Measurements from ENCODE around the gene LHB. TPM values are rescaled to one million over a fixed set of nuclear protein-coding genes. Genes with fewer than 3 reads are reported as not detected.

Gene LHB
- total RNA-seq, 2 experiments from 2014 or later = 1.1 TPM; not detected in 1

DNA sequence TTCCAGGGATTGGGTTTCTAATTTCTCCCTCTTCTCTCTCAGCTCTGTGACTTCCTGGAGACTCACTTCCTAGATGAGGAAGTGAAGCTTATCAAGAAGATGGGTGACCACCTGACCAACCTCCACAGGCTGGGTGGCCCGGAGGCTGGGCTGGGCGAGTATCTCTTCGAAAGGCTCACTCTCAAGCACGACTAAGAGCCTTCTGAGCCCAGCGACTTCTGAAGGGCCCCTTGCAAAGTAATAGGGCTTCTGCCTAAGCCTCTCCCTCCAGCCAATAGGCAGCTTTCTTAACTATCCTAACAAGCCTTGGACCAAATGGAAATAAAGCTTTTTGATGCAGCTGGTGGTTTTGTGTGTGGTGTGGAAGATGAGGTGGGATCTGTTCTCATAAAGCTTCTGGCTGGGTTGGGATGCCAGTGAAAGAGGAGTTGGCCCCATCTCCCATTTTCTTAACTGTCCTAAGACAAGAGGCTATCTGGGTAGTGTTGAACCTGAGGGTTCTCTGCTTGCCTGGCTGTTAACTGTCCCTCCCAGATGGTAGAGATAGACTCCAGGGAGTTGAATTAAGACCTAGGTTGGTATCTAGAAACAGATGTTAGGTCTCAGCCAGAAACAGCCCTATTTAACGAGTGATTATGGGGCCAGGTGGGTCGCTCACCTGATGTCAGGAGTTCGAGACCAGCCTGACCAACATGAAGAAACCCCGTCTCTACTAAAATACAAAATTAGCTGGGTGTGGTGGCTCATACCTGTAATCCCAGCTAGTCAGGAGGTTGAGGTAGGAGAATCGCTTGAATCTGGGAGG, 50.1 kb downstream of the LHB start:
- Histone ChIP-seq H3K4me1 (ENCODE audit: insufficient read depth, low read length, poor library complexity, severe bottlenecking) (peaks cover 71% of the 10 kb centered on the region), H3K9me2 (ENCODE audit: insufficient read depth, low read length) (no peaks in the 10 kb centered on the region), H3K79me2 (ENCODE audit: insufficient read depth, low read depth, low read length) (peaks cover 17% of the 10 kb centered on the region; the same call in 1 of the 2 replicates), H4K20me1 (ENCODE audit: insufficient read depth, low read length) (no peaks in the 10 kb centered on the region), H3K9me3 (ENCODE audit: low read length) (no peaks in the 10 kb centered on the region), H3K4me3 (ENCODE audit: low read depth, low read length, poor library complexity, severe bottlenecking) (peak overlapping the region; percentile 73), H2AFZ (ENCODE audit: low read length) (no peak overlapping the region), H3K36me3 (ENCODE audit: insufficient read depth, low read length) (peaks cover 44% of the 10 kb centered on the region), H3K27ac (ENCODE audit: low read depth, low read length, poor library complexity, severe bottlenecking) (peak overlapping the region; percentile 52), H3K4me2 (ENCODE audit: low read length) (peak overlapping the region; percentile 99)
- ChIA-PET POLR2A (interaction anchor here (0.6 to 1.0 kb wide), 5 partner anchors 12 to 138 kb away, joined by 3 read pairs; partner anchors contain the start of gene BAX), CTCF (ENCODE audit: unreplicated experiment) (interaction anchor here (1.0 to 1.3 kb wide), 2 partner anchors 13 to 27 kb away, joined by 3 to 4 read pairs; partner anchors contain the start of genes GYS1 and RUVBL2)
- DNase-seq (ENCODE audit: low spot score) = no peak
- no TSS peak for BruUV-seq (replicated peaks)
- intact Hi-C loops (cut with micrococcal nuclease; ENCODE audit: unreplicated experiment) = no loop called here
- TF ChIP-seq, protein P1, sequence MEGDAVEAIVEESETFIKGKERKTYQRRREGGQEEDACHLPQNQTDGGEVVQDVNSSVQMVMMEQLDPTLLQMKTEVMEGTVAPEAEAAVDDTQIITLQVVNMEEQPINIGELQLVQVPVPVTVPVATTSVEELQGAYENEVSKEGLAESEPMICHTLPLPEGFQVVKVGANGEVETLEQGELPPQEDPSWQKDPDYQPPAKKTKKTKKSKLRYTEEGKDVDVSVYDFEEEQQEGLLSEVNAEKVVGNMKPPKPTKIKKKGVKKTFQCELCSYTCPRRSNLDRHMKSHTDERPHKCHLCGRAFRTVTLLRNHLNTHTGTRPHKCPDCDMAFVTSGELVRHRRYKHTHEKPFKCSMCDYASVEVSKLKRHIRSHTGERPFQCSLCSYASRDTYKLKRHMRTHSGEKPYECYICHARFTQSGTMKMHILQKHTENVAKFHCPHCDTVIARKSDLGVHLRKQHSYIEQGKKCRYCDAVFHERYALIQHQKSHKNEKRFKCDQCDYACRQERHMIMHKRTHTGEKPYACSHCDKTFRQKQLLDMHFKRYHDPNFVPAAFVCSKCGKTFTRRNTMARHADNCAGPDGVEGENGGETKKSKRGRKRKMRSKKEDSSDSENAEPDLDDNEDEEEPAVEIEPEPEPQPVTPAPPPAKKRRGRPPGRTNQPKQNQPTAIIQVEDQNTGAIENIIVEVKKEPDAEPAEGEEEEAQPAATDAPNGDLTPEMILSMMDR (conservative IDR thresholded peaks at IDR 0.05; ENCODE audit: low read length) = no peak
- TF ChIP-seq EZH2phosphoT487 (IDR thresholded peaks at IDR 0.05; ENCODE audit: borderline replicate concordance, low read depth, low read length) = no peak

Small RNA genes within 50 kb of the gene (microRNA-seq; reads per million reads assigned to microRNA genes)
- not detected for gene MIR6798 (ENCODE audit: borderline replicate concordance)

Small RNA genes within 50 kb of the gene (small RNA-seq; reads per million reads assigned to genes)
- gene MIR6798 = not detected

Other genes with a start within 250 kb of the LHB start
- gene BCAT2, start 206.1 kb downstream of the LHB start, total RNA-seq (2014; rRNA removed; shearing (Covaris generic)) = 44.5 and 47.2 TPM in 2 replicates
- gene BCAT2, start 206.1 kb downstream of the LHB start, total RNA-seq (2022) = 35.9 and 53.0 TPM in 2 replicates
- gene HSD17B14, start 180.6 kb downstream of the LHB start, total RNA-seq (2014; rRNA removed; shearing (Covaris generic)) = 4.5 and 4.9 TPM in 2 replicates
- 1.8 and 3.2 TPM in 2 replicates for gene HSD17B14, start 180.6 kb downstream of the LHB start, total RNA-seq (2022)
- 4.7 and 8.4 TPM in 2 replicates for gene PLEKHA4, start 148.5 kb downstream of the LHB start, total RNA-seq (2014; rRNA removed; shearing (Covaris generic))
- 8.1 and 8.8 TPM in 2 replicates for gene PLEKHA4, start 148.5 kb downstream of the LHB start, total RNA-seq (2022)
- 31.5 and 31.7 TPM in 2 replicates for gene PPP1R15A, start 144.7 kb downstream of the LHB start, total RNA-seq (2014; rRNA removed; shearing (Covaris generic))
- 23.4 and 23.8 TPM in 2 replicates for gene PPP1R15A, start 144.7 kb downstream of the LHB start, total RNA-seq (2022)
- gene TULP2, start 118.3 kb downstream of the LHB start, total RNA-seq (2014; rRNA removed; shearing (Covaris generic)) = 0.47 TPM in 1 of 2 replicates, not detected in the other
- gene TULP2, start 118.3 kb downstream of the LHB start, total RNA-seq (2022) = 1.6 and 2.9 TPM in 2 replicates
- 72.6 and 88.7 TPM in 2 replicates for gene NUCB1, start 116.8 kb downstream of the LHB start, total RNA-seq (2014; rRNA removed; shearing (Covaris generic))
- gene NUCB1, start 116.8 kb downstream of the LHB start, total RNA-seq (2022) = 73.6 and 85.3 TPM in 2 replicates
- gene DHDH, start 83.4 kb downstream of the LHB start, total RNA-seq (2014; rRNA removed; shearing (Covaris generic)) = not detected in 2 replicates
- gene DHDH, start 83.4 kb downstream of the LHB start, total RNA-seq (2022) = 0.53 TPM in 1 of 2 replicates, not detected in the other
- 94.9 and 95.2 TPM in 2 replicates for gene BAX, start 62.2 kb downstream of the LHB start, total RNA-seq (2014; rRNA removed; shearing (Covaris generic))
- 83.9 and 93.7 TPM in 2 replicates for gene BAX, start 62.2 kb downstream of the LHB start, total RNA-seq (2022)
- gene FTL, start 51.8 kb downstream of the LHB start, total RNA-seq (2014; rRNA removed; shearing (Covaris generic)) = 562 and 602 TPM in 2 replicates
- gene FTL, start 51.8 kb downstream of the LHB start, total RNA-seq (2022) = 438 and 467 TPM in 2 replicates
- gene GYS1, start 23.8 kb downstream of the LHB start, total RNA-seq (2014; rRNA removed; shearing (Covaris generic)) = 12.5 and 20.0 TPM in 2 replicates
- gene GYS1, start 23.8 kb downstream of the LHB start, total RNA-seq (2022) = 28.9 and 29.9 TPM in 2 replicates
- 265 and 272 TPM in 2 replicates for gene RUVBL2, start 23.2 kb downstream of the LHB start, total RNA-seq (2014; rRNA removed; shearing (Covaris generic))
- gene RUVBL2, start 23.2 kb downstream of the LHB start, total RNA-seq (2022) = 125 and 146 TPM in 2 replicates
- gene CGB3, start 7.2 kb upstream of the LHB start, total RNA-seq (2014; rRNA removed; shearing (Covaris generic)) = not detected in 2 replicates
- not detected in 2 replicates for gene CGB3, start 7.2 kb upstream of the LHB start, total RNA-seq (2022)
- not detected in 2 replicates for gene CGB2, start 14.8 kb upstream of the LHB start, total RNA-seq (2014; rRNA removed; shearing (Covaris generic))
- not detected in 2 replicates for gene CGB2, start 14.8 kb upstream of the LHB start, total RNA-seq (2022)
- gene CGB1, start 19.8 kb upstream of the LHB start, total RNA-seq (2014; rRNA removed; shearing (Covaris generic)) = not detected in 2 replicates
- gene CGB1, start 19.8 kb upstream of the LHB start, total RNA-seq (2022) = not detected in 2 replicates
- not detected in 2 replicates for gene CGB5, start 26.8 kb upstream of the LHB start, total RNA-seq (2014; rRNA removed; shearing (Covaris generic))
- not detected in 2 replicates for gene CGB5, start 26.8 kb upstream of the LHB start, total RNA-seq (2022)
- not detected in 2 replicates for gene CGB8, start 32.0 kb upstream of the LHB start, total RNA-seq (2014; rRNA removed; shearing (Covaris generic))
- gene CGB8, start 32.0 kb upstream of the LHB start, total RNA-seq (2022) = not detected in 2 replicates
- not detected in 2 replicates for gene CGB7, start 40.7 kb upstream of the LHB start, total RNA-seq (2014; rRNA removed; shearing (Covaris generic))
- gene CGB7, start 40.7 kb upstream of the LHB start, total RNA-seq (2022) = not detected in 2 replicates
- gene NTF4, start 47.7 kb upstream of the LHB start, total RNA-seq (2014; rRNA removed; shearing (Covaris generic)) = not detected in 2 replicates
- not detected in 2 replicates for gene NTF4, start 47.7 kb upstream of the LHB start, total RNA-seq (2022)
- not detected in 2 replicates for gene KCNA7, start 55.6 kb upstream of the LHB start, total RNA-seq (2014; rRNA removed; shearing (Covaris generic))
- gene KCNA7, start 55.6 kb upstream of the LHB start, total RNA-seq (2022) = not detected in 2 replicates
- gene SNRNP70, start 68.4 kb upstream of the LHB start, total RNA-seq (2014; rRNA removed; shearing (Covaris generic)) = 392 and 446 TPM in 2 replicates
- 181 and 198 TPM in 2 replicates for gene SNRNP70, start 68.4 kb upstream of the LHB start, total RNA-seq (2022)
- gene LIN7B, start 97.3 kb upstream of the LHB start, total RNA-seq (2014; rRNA removed; shearing (Covaris generic)) = 5.5 and 14.7 TPM in 2 replicates
- gene LIN7B, start 97.3 kb upstream of the LHB start, total RNA-seq (2022) = 3.6 and 4.8 TPM in 2 replicates
- gene C19orf73, start 102.1 kb upstream of the LHB start, total RNA-seq (2014; rRNA removed; shearing (Covaris generic)) = 5.9 and 8.3 TPM in 2 replicates
- gene C19orf73, start 102.1 kb upstream of the LHB start, total RNA-seq (2022) = 2.5 and 4.4 TPM in 2 replicates
- 17.1 and 21.2 TPM in 2 replicates for gene PPFIA3, start 102.5 kb upstream of the LHB start, total RNA-seq (2014; rRNA removed; shearing (Covaris generic))
- 16.2 and 17.8 TPM in 2 replicates for gene PPFIA3, start 102.5 kb upstream of the LHB start, total RNA-seq (2022)
- not detected in 2 replicates for gene HRC, start 138.3 kb upstream of the LHB start, total RNA-seq (2014; rRNA removed; shearing (Covaris generic))
- gene HRC, start 138.3 kb upstream of the LHB start, total RNA-seq (2022) = not detected in 2 replicates
- gene TRPM4, start 140.7 kb upstream of the LHB start, total RNA-seq (2014; rRNA removed; shearing (Covaris generic)) = 11.6 and 20.9 TPM in 2 replicates
- gene TRPM4, start 140.7 kb upstream of the LHB start, total RNA-seq (2022) = 36.2 and 44.2 TPM in 2 replicates